Stimulated activated naive B cell treated with anti-CD40 and anti-IgM and Interleukin-4, amounts not matched to agents 10 μg/mL and 1 μg/mL and 100 μg/mL, for 72 hours (primary cell): ENCODE data around the gene NCKAP5.
"Not testable (repeated sequence)": the region's sequence is repeated elsewhere in the genome, so short reads cannot be mapped to it uniquely, and the experiment has no call there.

Experiments
- ATAC-seq, 2 donors: fragments of 150-1000 bp; cut with Tn5 transposase; replicated peaks; 2 replicates each; pipeline ENCODE4 v1.10.0; 2021; ENCODE audit warnings: moderate library complexity in 1 of 2
- DNase-seq: peaks from one replicate; pipeline ENCODE4 v3.0.0; 2021
- H3K27ac Mint-ChIP-seq: one replicate; pipeline ENCODE4 v1.8.0; 2022; ENCODE audit warnings: mild to moderate bottlenecking, mixed read lengths
- H3K27me3 Mint-ChIP-seq, 2 donors: one replicate each; pipeline ENCODE4 v1.8.0; 2022; ENCODE audit warnings: mixed read lengths in 2 of 2
- H3K36me3 Mint-ChIP-seq, 2 donors: one replicate each; pipeline ENCODE4 v1.8.0; 2022; ENCODE audit warnings: mixed read lengths in 2 of 2, mild to moderate bottlenecking in 1 of 2
- H3K4me1 Mint-ChIP-seq, 2 donors: one replicate each; pipeline ENCODE4 v1.8.0; 2022; ENCODE audit warnings: mixed read lengths in 2 of 2, mild to moderate bottlenecking in 1 of 2
- H3K4me3 Mint-ChIP-seq, 2 donors: one replicate each; pipeline ENCODE4 v1.8.0; 2022; ENCODE audit warnings: mild to moderate bottlenecking in 2 of 2, mixed read lengths in 2 of 2, moderate library complexity in 1 of 2
- H3K9me3 Mint-ChIP-seq, 2 donors: one replicate each; pipeline ENCODE4 v1.8.0; 2022; ENCODE audit warnings: mixed read lengths in 2 of 2, mild to moderate bottlenecking in 1 of 2

NCKAP5 gene

DNA sequence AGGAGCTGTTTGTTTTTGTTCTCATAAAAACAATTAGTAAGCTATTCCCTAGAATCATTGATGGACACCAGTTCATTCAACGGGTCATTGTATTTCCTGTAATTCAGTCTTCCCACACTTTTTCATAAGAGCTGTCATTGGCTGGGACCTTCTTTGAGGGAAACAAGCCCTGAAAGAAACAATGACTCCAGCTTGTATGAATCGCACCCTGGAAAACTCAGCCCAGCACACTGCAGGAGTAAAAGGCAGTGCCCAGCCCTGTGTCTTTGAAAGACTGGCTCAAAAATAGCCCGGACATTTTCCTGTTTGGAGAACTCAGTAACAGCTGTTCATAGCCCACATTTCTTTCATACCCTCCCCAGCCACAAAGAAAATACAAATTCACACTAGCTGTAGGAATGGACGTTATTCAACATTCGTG, 81.5 kb downstream of the NCKAP5 start:
- no peak for ATAC-seq
- DNase-seq = no peak
- Mint-ChIP-seq H3K36me3 (no peaks in the 10 kb centered on the region), H3K9me3 (peaks cover 0 to 4% of the 10 kb centered on the region in 2 donors), H3K4me1 (no peaks in the 10 kb centered on the region), H3K27me3 (peaks cover 0 to 15% of the 10 kb centered on the region in 2 donors), H3K4me3 (no peak overlapping the region), H3K27ac (no peak overlapping the region)

DNA sequence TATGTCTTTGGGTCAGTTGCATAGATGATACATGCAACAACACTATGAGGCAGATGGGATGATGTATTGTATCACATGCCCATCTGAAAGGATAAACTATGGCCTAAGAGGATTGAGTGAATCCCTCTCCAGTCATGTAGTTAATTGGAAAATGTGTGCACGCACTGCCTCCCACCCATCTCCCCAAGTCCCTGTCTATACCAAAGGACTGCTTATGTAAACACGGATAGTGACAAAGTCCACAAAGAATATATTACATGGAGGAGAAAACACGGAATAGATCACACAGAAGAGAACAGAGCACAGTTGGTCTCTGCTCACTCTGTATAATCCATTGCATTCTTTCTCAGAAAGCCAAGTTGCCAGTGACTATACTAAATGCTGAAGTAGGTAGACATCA, 82.4 kb downstream of the NCKAP5 start:
- Mint-ChIP-seq H3K9me3 (peaks cover 0 to 4% of the 10 kb centered on the region in 2 donors), H3K4me3 (no peak overlapping the region), H3K27ac (no peak overlapping the region), H3K27me3 (peaks cover 0 to 20% of the 10 kb centered on the region in 2 donors), H3K4me1 (no peaks in the 10 kb centered on the region), H3K36me3 (no peaks in the 10 kb centered on the region)
- ATAC-seq (no peak), DNase-seq (no peak)

DNA sequence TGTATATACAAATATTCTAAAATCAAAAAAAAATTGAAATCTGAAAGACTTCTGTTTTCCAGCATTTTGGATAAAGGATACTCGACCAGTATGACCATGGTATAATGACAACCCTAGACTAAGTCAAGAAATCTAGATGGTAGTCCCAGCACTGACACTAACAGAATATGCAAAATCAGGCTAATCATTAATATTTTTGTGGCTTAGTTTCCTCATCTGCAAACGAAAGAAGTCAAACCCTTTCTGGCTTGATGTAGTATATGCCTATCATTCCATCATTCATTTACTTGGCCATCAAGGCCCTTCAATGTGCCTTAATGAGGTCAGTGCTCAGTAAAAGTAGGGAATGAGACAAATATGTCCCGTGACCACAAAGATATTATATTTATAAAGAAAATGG, 83.5 kb downstream of the NCKAP5 start:
- DNase-seq (no peak), ATAC-seq (no peak)
- H3K4me3 Mint-ChIP-seq = no peak overlapping the region
- no peaks in the 10 kb centered on the region for H3K36me3 Mint-ChIP-seq
- H3K27me3 Mint-ChIP-seq = peaks cover 0 to 20% of the 10 kb centered on the region in 2 donors
- H3K9me3 Mint-ChIP-seq = peaks cover 0 to 1% of the 10 kb centered on the region in 2 donors
- no peak overlapping the region for H3K27ac Mint-ChIP-seq
- no peaks in the 10 kb centered on the region for H3K4me1 Mint-ChIP-seq

DNA sequence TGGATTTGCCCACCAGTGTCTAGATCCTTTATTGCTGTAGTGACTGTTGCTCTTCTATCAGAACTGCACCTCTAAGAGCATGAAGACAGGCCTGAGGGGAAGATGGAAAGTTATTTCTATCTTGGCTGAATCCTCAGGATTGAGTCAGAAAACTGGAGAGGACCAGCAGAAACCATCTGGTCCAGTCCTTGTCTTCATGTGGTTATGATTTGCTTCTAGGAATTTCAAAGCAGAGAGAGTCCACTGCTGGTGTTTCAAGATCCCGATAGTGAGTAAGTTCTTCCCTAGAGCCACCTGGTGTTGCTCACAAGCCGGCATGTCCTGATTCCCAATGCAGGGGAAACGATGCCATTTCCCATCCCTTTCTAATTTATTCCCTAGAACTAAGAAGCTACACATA, 84.2 kb downstream of the NCKAP5 start:
- DNase-seq (no peak), ATAC-seq (no peak)
- no peak overlapping the region for H3K27ac Mint-ChIP-seq
- H3K4me1 Mint-ChIP-seq = no peaks in the 10 kb centered on the region
- H3K27me3 Mint-ChIP-seq = peaks cover 0 to 20% of the 10 kb centered on the region in 2 donors
- H3K36me3 Mint-ChIP-seq = no peaks in the 10 kb centered on the region
- H3K4me3 Mint-ChIP-seq = no peak overlapping the region
- peaks cover 0 to 1% of the 10 kb centered on the region in 2 donors for H3K9me3 Mint-ChIP-seq

DNA sequence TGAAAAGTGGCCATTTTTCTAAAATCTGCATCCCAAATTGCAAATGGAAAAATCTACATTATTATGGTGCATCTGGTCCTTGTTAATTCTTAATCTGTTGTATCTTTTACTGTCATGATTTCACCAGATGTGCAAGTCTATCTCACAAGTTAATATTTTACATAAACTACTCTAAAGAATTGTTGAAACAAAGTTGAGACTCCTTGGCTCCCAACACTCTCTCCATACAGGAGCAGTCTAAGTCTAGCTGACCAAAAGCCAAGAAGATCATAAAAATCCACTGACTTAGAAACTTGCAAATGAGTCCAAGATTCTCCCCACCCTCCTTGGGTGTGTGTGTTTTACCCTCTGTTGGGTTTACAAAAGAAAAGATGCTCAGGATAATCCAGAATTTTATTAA, 85.1 kb downstream of the NCKAP5 start:
- DNase-seq = no peak
- no peaks in the 10 kb centered on the region for H3K4me1 Mint-ChIP-seq
- ATAC-seq = no peak

DNA sequence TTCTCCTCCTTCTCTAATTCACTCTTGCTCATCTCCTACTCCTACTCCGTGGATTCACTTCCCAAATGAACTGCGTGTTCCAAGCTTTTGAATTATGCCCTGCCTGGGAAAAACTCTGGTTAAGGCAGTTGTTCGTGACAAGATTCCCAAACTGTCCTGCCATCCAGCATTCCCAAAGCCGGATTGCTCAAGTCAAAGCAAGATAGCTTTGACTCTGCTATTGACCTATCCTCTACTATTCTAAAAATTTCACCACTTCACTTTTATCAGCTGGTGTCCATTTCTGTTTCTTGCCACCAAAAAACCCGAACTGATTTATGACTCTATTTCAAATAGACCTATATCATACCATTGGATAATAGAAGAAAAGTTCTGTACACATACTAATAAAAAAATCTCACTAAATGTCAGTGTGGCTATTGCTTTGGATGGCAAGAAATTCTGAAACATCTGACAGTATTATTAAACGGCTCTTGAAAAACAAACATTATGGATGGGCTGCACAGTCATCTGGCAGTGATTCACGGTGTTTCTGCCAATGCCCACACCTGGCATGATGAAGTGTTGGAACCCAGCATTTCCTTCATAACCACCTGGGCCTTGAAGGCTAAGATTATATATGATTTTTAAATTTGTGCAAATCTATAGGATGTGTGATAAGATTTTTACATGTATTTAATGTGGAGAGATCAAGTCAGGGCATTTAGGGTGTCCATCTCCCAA, 87.4 kb downstream of the NCKAP5 start:
- DNase-seq (no peak), ATAC-seq (no peak)
- no peak overlapping the region for H3K4me3 Mint-ChIP-seq
- H3K27ac Mint-ChIP-seq = no peak overlapping the region
- no peaks in the 10 kb centered on the region for H3K4me1 Mint-ChIP-seq
- H3K9me3 Mint-ChIP-seq = peaks cover 0 to 1% of the 10 kb centered on the region in 2 donors
- peaks cover 0 to 14% of the 10 kb centered on the region in 2 donors for H3K27me3 Mint-ChIP-seq
- no peaks in the 10 kb centered on the region for H3K36me3 Mint-ChIP-seq

More for the DNA sequence above, 85.1 kb downstream of the NCKAP5 start:
- peaks cover 0 to 1% of the 10 kb centered on the region in 2 donors for H3K9me3 Mint-ChIP-seq
- no peak overlapping the region for H3K27ac Mint-ChIP-seq
- no peaks in the 10 kb centered on the region for H3K36me3 Mint-ChIP-seq
- H3K4me3 Mint-ChIP-seq = no peak overlapping the region
- peaks cover 0 to 20% of the 10 kb centered on the region in 2 donors for H3K27me3 Mint-ChIP-seq

DNA sequence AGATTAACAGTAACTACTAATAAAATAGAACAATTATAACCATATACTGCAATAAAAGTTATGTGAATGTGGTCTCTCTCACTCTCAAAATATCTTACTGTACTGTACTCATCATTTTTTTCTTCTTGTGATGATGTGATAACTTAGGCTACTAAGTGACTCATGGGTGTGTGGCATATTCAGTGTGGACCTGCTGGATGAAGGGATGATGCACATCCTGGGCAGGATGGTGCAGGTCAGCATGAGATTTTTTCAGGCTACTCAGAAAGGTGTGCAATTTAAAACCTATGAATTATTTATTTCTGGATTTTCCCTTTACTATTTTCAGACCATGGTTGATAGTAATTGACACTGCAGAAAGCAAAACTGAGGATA, 90.7 kb downstream of the NCKAP5 start:
- Mint-ChIP-seq H3K27ac (no peak overlapping the region), H3K4me3 (no peak overlapping the region), H3K36me3 (no peaks in the 10 kb centered on the region), H3K4me1 (no peaks in the 10 kb centered on the region), H3K27me3 (peaks cover 0 to 9% of the 10 kb centered on the region in 2 donors), H3K9me3 (no peaks in the 10 kb centered on the region)
- no peak for DNase-seq
- no peak for ATAC-seq

DNA sequence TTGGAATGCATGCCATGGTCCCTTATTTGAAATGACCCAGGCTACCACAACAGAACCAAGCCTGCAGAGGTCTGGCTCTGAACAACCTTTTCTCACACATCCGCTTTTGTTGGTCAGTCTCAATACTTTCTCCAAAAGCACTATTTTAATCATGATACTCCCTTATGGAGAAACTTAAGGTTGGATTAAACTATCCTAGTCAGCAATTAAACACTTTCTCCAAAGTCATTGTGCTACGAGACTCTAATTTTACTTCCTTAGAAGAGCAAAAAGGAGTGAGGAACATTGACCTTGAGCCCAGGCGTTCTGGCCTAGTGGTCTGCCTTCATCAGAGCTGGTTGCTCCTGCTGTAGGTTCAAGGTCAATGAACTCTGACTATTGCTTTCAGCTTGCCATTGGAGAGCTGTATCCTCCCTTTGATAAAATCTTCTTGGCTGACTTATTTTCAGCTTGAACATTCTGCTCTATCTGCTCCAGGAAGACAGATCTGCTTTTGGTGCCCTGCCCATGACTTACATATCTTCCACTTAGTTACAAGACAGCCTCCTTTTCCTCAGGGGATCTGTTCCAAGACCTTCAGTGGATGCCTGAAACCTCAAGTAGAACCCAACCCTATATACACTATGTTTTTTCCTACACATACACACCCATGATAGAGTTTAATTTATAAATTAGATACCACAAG, 91.2 kb downstream of the NCKAP5 start:
- ATAC-seq = no peak
- peaks cover 0 to 8% of the 10 kb centered on the region in 2 donors for H3K27me3 Mint-ChIP-seq
- no peaks in the 10 kb centered on the region for H3K36me3 Mint-ChIP-seq
- H3K9me3 Mint-ChIP-seq = no peaks in the 10 kb centered on the region
- H3K4me1 Mint-ChIP-seq = no peaks in the 10 kb centered on the region
- H3K27ac Mint-ChIP-seq = no peak overlapping the region
- H3K4me3 Mint-ChIP-seq = no peak overlapping the region
- no peak for DNase-seq

DNA sequence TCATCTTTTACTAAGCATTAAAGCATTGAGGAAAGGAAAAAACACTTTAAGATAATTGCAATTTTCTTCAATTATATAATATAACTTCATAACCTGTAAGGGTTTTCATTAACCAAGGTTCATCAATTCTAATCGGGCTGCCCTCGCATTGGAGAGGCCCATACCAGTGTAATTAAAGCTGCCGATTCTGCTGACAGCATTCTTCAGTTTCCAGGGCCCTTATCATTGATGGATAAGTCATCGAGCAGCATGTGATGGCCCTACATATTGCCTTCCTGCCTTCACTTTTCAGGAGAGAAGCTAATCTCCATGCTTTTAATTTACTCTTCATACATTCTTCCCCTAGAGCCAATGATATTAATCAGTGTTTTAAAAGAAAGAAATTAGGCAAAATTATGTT, 92.0 kb downstream of the NCKAP5 start:
- Mint-ChIP-seq H3K36me3 (no peaks in the 10 kb centered on the region), H3K9me3 (no peaks in the 10 kb centered on the region), H3K27me3 (peaks cover 0 to under 1% of the 10 kb centered on the region in 2 donors), H3K4me3 (no peak overlapping the region), H3K27ac (no peak overlapping the region), H3K4me1 (no peaks in the 10 kb centered on the region)
- DNase-seq (no peak), ATAC-seq (no peak)

DNA sequence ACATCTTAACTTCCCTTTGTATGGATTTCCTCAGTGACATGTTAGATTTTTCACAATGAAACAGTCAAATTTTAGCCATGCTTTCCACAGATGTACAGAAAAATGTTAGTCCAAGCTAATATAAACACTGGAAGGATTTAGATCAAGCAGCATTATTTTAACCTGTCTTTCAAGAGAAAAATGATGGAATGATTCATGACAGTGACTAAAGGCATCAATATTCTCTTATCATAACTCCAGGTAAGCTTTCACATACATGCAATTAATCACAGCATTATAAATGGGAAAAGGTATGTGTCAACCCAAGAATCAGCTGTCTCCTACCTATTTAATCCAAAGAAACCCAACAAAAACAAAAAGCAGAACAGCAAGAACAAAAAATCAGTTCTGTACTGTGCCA, 92.7 kb downstream of the NCKAP5 start:
- Mint-ChIP-seq H3K4me3 (no peak overlapping the region), H3K27me3 (no peaks in the 10 kb centered on the region), H3K4me1 (no peaks in the 10 kb centered on the region), H3K9me3 (no peaks in the 10 kb centered on the region), H3K27ac (no peak overlapping the region), H3K36me3 (no peaks in the 10 kb centered on the region)
- ATAC-seq (no peak), DNase-seq (no peak)

DNA sequence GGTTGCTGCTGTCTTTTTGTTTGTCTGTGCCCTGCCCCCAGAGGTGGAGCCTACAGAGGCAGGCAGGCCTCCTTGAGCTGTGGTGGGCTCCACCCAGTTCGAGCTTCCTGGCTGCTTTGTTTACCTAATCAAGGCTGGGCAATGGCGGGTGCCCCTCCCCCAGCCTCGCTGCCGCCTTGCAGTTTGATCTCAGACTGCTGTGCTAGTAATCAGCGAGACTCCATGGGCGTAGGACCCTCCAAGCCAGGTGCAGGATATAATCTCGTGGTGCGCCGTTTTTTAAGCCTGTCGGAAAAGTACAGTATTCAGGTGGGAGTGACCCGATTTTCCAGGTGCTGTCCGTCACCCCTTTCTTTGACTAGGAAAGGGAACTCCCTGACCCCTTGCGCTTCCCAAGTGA, 97.8 kb downstream of the NCKAP5 start:
- not testable (repeated sequence) for H3K4me3 Mint-ChIP-seq, H3K36me3 Mint-ChIP-seq, H3K27me3 Mint-ChIP-seq, ATAC-seq, H3K9me3 Mint-ChIP-seq, H3K27ac Mint-ChIP-seq, H3K4me1 Mint-ChIP-seq, DNase-seq

DNA sequence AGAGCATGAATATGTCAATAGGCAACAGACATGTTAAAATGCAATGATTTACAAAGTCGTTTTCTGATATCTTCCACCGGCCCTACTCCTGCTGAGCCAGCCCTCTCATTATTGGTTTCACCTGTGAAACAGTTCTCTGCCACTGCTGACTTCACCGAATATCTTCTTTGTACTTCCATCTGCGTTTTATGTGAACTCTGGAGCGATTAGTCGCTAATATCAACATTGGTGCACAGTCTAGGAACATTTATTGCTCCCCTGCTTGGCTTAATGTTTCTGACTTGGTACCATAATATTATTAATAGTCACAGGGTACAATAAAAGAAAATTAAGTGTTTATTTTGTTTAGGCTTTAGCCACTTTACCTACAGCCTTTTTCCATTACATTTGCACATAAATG, 105.5 kb downstream of the NCKAP5 start:
- H3K4me1 Mint-ChIP-seq = no peaks in the 10 kb centered on the region

DNA sequence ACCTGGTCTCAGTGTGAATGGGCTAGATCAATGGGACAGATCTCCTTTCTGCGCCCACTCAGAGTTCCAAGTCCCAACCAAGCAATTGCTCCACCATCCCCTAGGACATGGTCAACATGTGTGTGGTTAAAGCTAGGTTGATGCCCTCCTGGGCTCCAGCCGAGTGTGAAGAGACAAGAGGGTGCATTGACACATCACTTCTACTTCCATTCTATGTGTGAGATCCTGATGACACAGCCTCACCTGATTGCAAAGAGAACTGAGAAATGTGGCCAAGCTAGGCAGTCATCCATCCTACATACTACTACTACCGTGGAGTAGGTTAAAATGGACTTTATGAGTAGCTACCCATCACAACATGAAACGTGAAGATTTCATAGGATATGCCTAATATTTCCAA, 106.8 kb downstream of the NCKAP5 start:
- ATAC-seq (no peak), DNase-seq (no peak)
- H3K27ac Mint-ChIP-seq = no peak overlapping the region
- no peaks in the 10 kb centered on the region for H3K36me3 Mint-ChIP-seq
- H3K9me3 Mint-ChIP-seq = no peaks in the 10 kb centered on the region
- H3K4me3 Mint-ChIP-seq = no peak overlapping the region
- no peaks in the 10 kb centered on the region for H3K27me3 Mint-ChIP-seq
- no peaks in the 10 kb centered on the region for H3K4me1 Mint-ChIP-seq

More for the DNA sequence above, 105.5 kb downstream of the NCKAP5 start:
- Mint-ChIP-seq H3K9me3 (no peaks in the 10 kb centered on the region), H3K4me3 (no peak overlapping the region), H3K27me3 (no peaks in the 10 kb centered on the region), H3K36me3 (no peaks in the 10 kb centered on the region), H3K27ac (no peak overlapping the region)
- ATAC-seq (no peak), DNase-seq (no peak)

DNA sequence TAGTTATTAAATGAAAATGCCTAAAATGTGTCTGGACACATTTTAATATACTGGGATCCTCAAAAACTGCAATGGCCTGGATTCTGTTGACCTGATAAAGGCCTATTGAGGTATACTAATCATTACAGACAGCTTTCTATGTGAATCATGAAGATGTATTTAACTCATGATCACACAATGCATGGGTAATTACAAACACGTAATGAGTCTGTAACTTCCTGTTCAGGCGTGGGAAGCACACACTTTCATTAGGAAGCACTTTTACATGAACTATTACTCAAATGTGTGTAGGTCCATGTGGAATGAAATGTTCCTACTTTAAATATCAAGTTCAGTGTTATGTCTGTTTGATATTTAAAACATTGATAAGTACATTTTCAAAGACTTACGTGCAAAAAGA, 108.7 kb downstream of the NCKAP5 start:
- H3K27me3 Mint-ChIP-seq = no peaks in the 10 kb centered on the region
- H3K9me3 Mint-ChIP-seq = no peaks in the 10 kb centered on the region
- no peak overlapping the region for H3K27ac Mint-ChIP-seq

DNA sequence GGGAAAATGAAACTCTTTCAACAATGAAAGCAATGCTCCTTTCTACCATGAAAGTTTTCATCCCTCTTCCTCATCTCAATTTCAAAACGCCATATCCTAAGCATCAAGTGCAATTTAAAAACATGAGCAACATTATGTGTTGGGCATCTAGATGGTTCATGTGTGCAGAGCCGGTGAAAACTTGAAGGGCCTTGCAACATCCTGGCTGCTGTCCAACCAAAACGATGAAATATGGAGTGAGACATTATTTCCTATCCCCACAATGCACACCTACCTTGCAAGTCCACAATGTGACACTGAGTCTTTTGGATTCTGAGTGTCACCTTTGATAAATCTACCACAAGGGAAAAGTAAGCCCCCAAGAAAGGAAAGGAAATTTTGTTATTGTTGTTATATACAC, 110.0 kb downstream of the NCKAP5 start:
- ATAC-seq = no peak
- no peaks in the 10 kb centered on the region for H3K36me3 Mint-ChIP-seq
- no peak for DNase-seq
- no peaks in the 10 kb centered on the region for H3K9me3 Mint-ChIP-seq
- H3K4me1 Mint-ChIP-seq = no peaks in the 10 kb centered on the region
- no peak overlapping the region for H3K4me3 Mint-ChIP-seq
- no peaks in the 10 kb centered on the region for H3K27me3 Mint-ChIP-seq
- H3K27ac Mint-ChIP-seq = no peak overlapping the region

More for the DNA sequence above, 108.7 kb downstream of the NCKAP5 start:
- DNase-seq = no peak
- Mint-ChIP-seq H3K36me3 (no peaks in the 10 kb centered on the region), H3K4me1 (no peaks in the 10 kb centered on the region), H3K4me3 (no peak overlapping the region)
- ATAC-seq = no peak
